Adrenal gland (tissue), 5 donors: Measurements from ENCODE around the gene TECPR1.

ENCODE experiments used
- POLR2A ChIP-seq, 2 donors: fragments of 450-650 bp; IDR thresholded peaks; one replicate each; pipeline ENCODE4 v1.6.1; 2017; ENCODE audit warnings: antibody characterized with exemption in 2 of 2, mild to moderate bottlenecking in 2 of 2, moderate library complexity in 1 of 2
- TF ChIP-seq, protein P1 (sequence below), 6 experiments: fragments of 450-650 bp in 4 of 6; fragments of 200-600 bp in 2 of 6; sonication (generic) in 1 of 6; IDR thresholded peaks; 1 replicate in 5 of 6; 2 replicates in 1 of 6; pipeline versions ENCODE4 v1.5.1 to v1.8.0; 2016 to 2021; ENCODE audit warnings: antibody characterized with exemption in 6 of 6, mild to moderate bottlenecking in 2 of 6, moderate library complexity in 1 of 6
- donor health status: DM: no; HTN: no; CAD: no.

DNA sequence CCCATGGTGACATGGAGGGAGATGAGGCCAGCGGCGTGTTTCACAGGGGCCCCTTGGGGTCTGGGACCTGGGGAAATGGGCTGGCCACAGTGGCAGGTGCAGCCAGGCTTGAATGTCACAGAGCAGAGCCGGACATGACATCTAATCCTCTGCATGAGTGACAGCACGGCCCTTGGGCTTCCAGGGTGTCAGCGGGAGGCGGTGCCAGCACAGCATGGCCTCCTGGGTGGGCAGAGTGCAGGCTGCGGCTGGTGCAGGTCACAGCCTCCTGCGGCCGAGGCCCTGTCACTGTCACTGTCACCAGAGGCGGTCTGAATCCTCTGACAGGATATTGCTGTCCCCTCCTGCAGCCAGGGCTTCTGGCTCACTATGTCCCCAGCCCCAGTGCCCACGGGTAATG lies 22.6 kb downstream of the TECPR1 start:
- TF ChIP-seq, protein P1, sequence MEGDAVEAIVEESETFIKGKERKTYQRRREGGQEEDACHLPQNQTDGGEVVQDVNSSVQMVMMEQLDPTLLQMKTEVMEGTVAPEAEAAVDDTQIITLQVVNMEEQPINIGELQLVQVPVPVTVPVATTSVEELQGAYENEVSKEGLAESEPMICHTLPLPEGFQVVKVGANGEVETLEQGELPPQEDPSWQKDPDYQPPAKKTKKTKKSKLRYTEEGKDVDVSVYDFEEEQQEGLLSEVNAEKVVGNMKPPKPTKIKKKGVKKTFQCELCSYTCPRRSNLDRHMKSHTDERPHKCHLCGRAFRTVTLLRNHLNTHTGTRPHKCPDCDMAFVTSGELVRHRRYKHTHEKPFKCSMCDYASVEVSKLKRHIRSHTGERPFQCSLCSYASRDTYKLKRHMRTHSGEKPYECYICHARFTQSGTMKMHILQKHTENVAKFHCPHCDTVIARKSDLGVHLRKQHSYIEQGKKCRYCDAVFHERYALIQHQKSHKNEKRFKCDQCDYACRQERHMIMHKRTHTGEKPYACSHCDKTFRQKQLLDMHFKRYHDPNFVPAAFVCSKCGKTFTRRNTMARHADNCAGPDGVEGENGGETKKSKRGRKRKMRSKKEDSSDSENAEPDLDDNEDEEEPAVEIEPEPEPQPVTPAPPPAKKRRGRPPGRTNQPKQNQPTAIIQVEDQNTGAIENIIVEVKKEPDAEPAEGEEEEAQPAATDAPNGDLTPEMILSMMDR (IDR thresholded peaks at IDR 0.05) = no peak
- TF ChIP-seq POLR2A (IDR thresholded peaks at IDR 0.05) = no peak
